ENCODE data around the gene SETBP1. TPM values are rescaled to one million over a fixed set of nuclear protein-coding genes. Genes with fewer than 3 reads are reported as not detected.

The SETBP1 gene
- total RNA-seq, 3 donors from 2014 or later, result 15.0 to 97.2 (median 17.8) TPM

GRCh38 chr18:45006934-45007333 lies 326.2 kb downstream of the SETBP1 start:
- ATAC-seq (no peak), DNase-seq (no peak)
- H3K9me3 ChIP-seq, result no peaks in the 10 kb centered on the region
- H3K4me3 ChIP-seq, result no peak overlapping the region
- H3K36me3 ChIP-seq (ENCODE audit: low read depth), result no peaks in the 10 kb centered on the region
- H3K4me1 ChIP-seq (ENCODE audit: low read depth), result no peaks in the 10 kb centered on the region
- intact Hi-C loops (cut with DNase I, micrococcal nuclease), result no loop called here
- TF ChIP-seq CTCF (IDR thresholded peaks at IDR 0.05), result no peak

- Histone ChIP-seq H3K4me3 (no peak overlapping the region), H3K36me3 (ENCODE audit: low read depth) (no peaks in the 10 kb centered on the region), H3K4me1 (ENCODE audit: low read depth) (no peaks in the 10 kb centered on the region), H3K9me3 (no peaks in the 10 kb centered on the region)
- ATAC-seq (no peak), DNase-seq (no peak)
- intact Hi-C loops (cut with DNase I, micrococcal nuclease), result no loop called here
- TF ChIP-seq CTCF (IDR thresholded peaks at IDR 0.05), result no peak
Observed at GRCh38 chr18:45007531-45007930, 326.8 kb downstream of the SETBP1 start.

GRCh38 chr18:45008694-45009413 lies 328.2 kb downstream of the SETBP1 start:
- ATAC-seq (no peak), DNase-seq (no peak)
- H3K9me3 ChIP-seq, result no peaks in the 10 kb centered on the region
- H3K4me1 ChIP-seq (ENCODE audit: low read depth), result no peaks in the 10 kb centered on the region
- intact Hi-C loops (cut with DNase I, micrococcal nuclease), result no loop called here
- H3K4me3 ChIP-seq, result no peak overlapping the region
- TF ChIP-seq CTCF (IDR thresholded peaks at IDR 0.05), result no peak
- H3K36me3 ChIP-seq (ENCODE audit: low read depth), result no peaks in the 10 kb centered on the region

GRCh38 chr18:45009756-45010155 lies 329.1 kb downstream of the SETBP1 start:
- Histone ChIP-seq H3K4me3 (no peak overlapping the region), H3K36me3 (ENCODE audit: low read depth) (no peaks in the 10 kb centered on the region), H3K4me1 (ENCODE audit: low read depth) (no peaks in the 10 kb centered on the region), H3K9me3 (no peaks in the 10 kb centered on the region)
- no peak for TF ChIP-seq CTCF (IDR thresholded peaks at IDR 0.05)
- ATAC-seq (no peak), DNase-seq (no peak)
- intact Hi-C loops (cut with DNase I, micrococcal nuclease), result no loop called here

GRCh38 chr18:45012286-45012685 lies 331.6 kb downstream of the SETBP1 start:
- intact Hi-C loops (cut with DNase I, micrococcal nuclease), result no loop called here
- ATAC-seq (no peak), DNase-seq (no peak)
- Histone ChIP-seq H3K9me3 (no peaks in the 10 kb centered on the region), H3K4me1 (ENCODE audit: low read depth) (no peaks in the 10 kb centered on the region), H3K4me3 (no peak overlapping the region), H3K36me3 (ENCODE audit: low read depth) (no peaks in the 10 kb centered on the region)
- TF ChIP-seq CTCF (IDR thresholded peaks at IDR 0.05), result no peak

Measured in mucosa of descending colon (tissue), 3 donors.